WTC11 (cell line): ENCODE data around the gene CYP24A1. TPM values are rescaled to one million over a fixed set of nuclear protein-coding genes. Genes with fewer than 3 reads are reported as not detected.

Experiments
- AFF4 ChIP-seq: sonication (generic); formaldehyde crosslinking; IDR thresholded peaks from 2 replicates; pipeline ENCODE4 v1.8.1; 2023; ENCODE audit warnings: mild to moderate bottlenecking, missing genetic modification reagents, borderline replicate concordance
- CBFB ChIP-seq: sonication (generic); formaldehyde crosslinking; IDR thresholded peaks from 2 replicates; pipeline ENCODE4 v1.8.1; 2022; ENCODE audit warnings: mild to moderate bottlenecking, low read depth, missing genetic modification reagents
- E2F1 ChIP-seq: sonication (generic); formaldehyde crosslinking; IDR thresholded peaks from 2 replicates; pipeline ENCODE4 v1.8.0; 2022; ENCODE audit warnings: mild to moderate bottlenecking, missing genetic modification reagents
- GABPB1 ChIP-seq: sonication (generic); formaldehyde crosslinking; IDR thresholded peaks from 2 replicates; pipeline ENCODE4 v1.8.1; 2023; ENCODE audit warnings: mild to moderate bottlenecking, missing genetic modification reagents
- GRHL2 ChIP-seq: fragments of 250-450 bp; sonication (Bioruptor Pico); IDR thresholded peaks from 2 replicates; pipeline ENCODE4 v1.8.0; 2022; ENCODE audit warnings: mild to moderate bottlenecking, moderate library complexity; ENCODE audit not compliant: insufficient replicate concordance, severe bottlenecking
- JAZF1 ChIP-seq: fragments of 250-450 bp; sonication (Bioruptor Pico); IDR thresholded peaks from 2 replicates; pipeline ENCODE4 v1.9.0; 2021; ENCODE audit warnings: moderate library complexity, mild to moderate bottlenecking, inconsistent platforms
- MXD4 ChIP-seq: fragments of 250-450 bp; sonication (Bioruptor Pico); IDR thresholded peaks from 2 replicates; pipeline ENCODE4 v1.8.0; 2021; ENCODE audit warnings: mild to moderate bottlenecking, moderate library complexity, borderline replicate concordance
- PRDM15 ChIP-seq: sonication (generic); formaldehyde crosslinking; IDR thresholded peaks from 2 replicates; pipeline ENCODE4 v1.8.0; 2022; ENCODE audit warnings: missing genetic modification reagents
- PREB ChIP-seq: sonication (generic); formaldehyde crosslinking; IDR thresholded peaks from 2 replicates; pipeline ENCODE4 v1.8.1; 2022; ENCODE audit warnings: mild to moderate bottlenecking, missing genetic modification reagents, moderate library complexity, borderline replicate concordance
- RORB ChIP-seq: fragments of 250-450 bp; sonication (Bioruptor Pico); IDR thresholded peaks from 2 replicates; pipeline ENCODE4 v1.9.0; 2021; ENCODE audit warnings: mild to moderate bottlenecking
- ZNF281 ChIP-seq: sonication (generic); formaldehyde crosslinking; IDR thresholded peaks from 2 replicates; pipeline ENCODE4 v1.8.0; 2023; ENCODE audit warnings: mild to moderate bottlenecking, missing genetic modification reagents
- ZNF512 ChIP-seq: sonication (generic); formaldehyde crosslinking; IDR thresholded peaks from 2 replicates; pipeline ENCODE4 v1.8.1; 2022; ENCODE audit warnings: missing genetic modification reagents, borderline replicate concordance
- total RNA-seq: library from RNA; stranded (reverse); gene quantifications from 3 replicates; pipeline ENCODE4 v1.2.3, GENCODE V29; 2021

The CYP24A1 gene
- total RNA-seq, 1 experiment from 2014 or later = not detected

GRCh38 chr20:54161008-54161820 is 12.6 kb downstream of the CYP24A1 start (continued):
- TF ChIP-seq JAZF1 (CRISPR knock-in tag) (no peak), PREB (CRISPR knock-in tag) (no peak), GRHL2 (CRISPR knock-in tag) (no peak), RORB (CRISPR knock-in tag) (no peak), E2F1 (CRISPR knock-in tag) (no peak), ZNF281 (CRISPR knock-in tag) (no peak), GABPB1 (CRISPR knock-in tag) (no peak), ZNF512 (CRISPR knock-in tag) (no peak), AFF4 (CRISPR knock-in tag) (no peak), PRDM15 (CRISPR knock-in tag) (no peak), CBFB (CRISPR knock-in tag) (no peak), MXD4 (CRISPR knock-in tag) (no peak)
